Astrocyte (in vitro differentiated cells and primary cell): ENCODE data around the gene PRICKLE1. TPM values are rescaled to one million over a fixed set of nuclear protein-coding genes. Genes with fewer than 3 reads are reported as not detected.

Experiments used
- DNase-seq: peaks from one replicate; pipeline ENCODE4 v3.0.0-alpha.2; 2010; ENCODE audit warnings: low read depth
- FAIRE-seq: peaks from 2 replicates; lab custom pipeline; 2011; peaks lifted over from hg19 to GRCh38; lab: Jason Lieb, UNC
- H2AFZ ChIP-seq: 2 replicates; pipeline ENCODE4 v1.6.0; 2012; ENCODE audit warnings: low read depth, low read length, inconsistent platforms
- H3K27ac ChIP-seq: 2 replicates; pipeline ENCODE4 v1.5.1; 2011; ENCODE audit warnings: low read depth, low read length, inconsistent platforms
- H3K27me3 ChIP-seq: 2 replicates; pipeline ENCODE4 v1.6.0; 2011; ENCODE audit warnings: low read length, inconsistent platforms; ENCODE audit not compliant: insufficient read depth
- H3K36me3 ChIP-seq: 2 replicates; pipeline ENCODE4 v1.5.1; 2011; ENCODE audit warnings: low read length, inconsistent platforms; ENCODE audit not compliant: insufficient read depth
- H3K4me1 ChIP-seq: 2 replicates; pipeline ENCODE4 v1.5.1; 2011; ENCODE audit warnings: low read length, inconsistent platforms; ENCODE audit not compliant: insufficient read depth
- H3K4me2 ChIP-seq: 2 replicates; pipeline ENCODE4 v1.6.0; 2012; ENCODE audit warnings: low read length, inconsistent platforms
- H3K4me3 ChIP-seq: 2 replicates; pipeline ENCODE4 v1.5.1; 2011; ENCODE audit warnings: low read depth, mild to moderate bottlenecking, low read length, inconsistent platforms; ENCODE audit not compliant: insufficient read depth
- H3K79me2 ChIP-seq: 2 replicates; pipeline ENCODE4 v1.6.0; 2012; ENCODE audit warnings: mild to moderate bottlenecking, low read length, inconsistent platforms; ENCODE audit not compliant: insufficient read depth
- H3K9ac ChIP-seq: 2 replicates; pipeline ENCODE4 v1.6.0; 2012; ENCODE audit warnings: mild to moderate bottlenecking, low read length, inconsistent platforms
- H3K9me3 ChIP-seq: 2 replicates; pipeline ENCODE4 v1.5.1; 2012; ENCODE audit warnings: low read depth, mild to moderate bottlenecking, low read length, inconsistent platforms; ENCODE audit not compliant: insufficient read depth
- H4K20me1 ChIP-seq: 2 replicates; pipeline ENCODE4 v1.6.0; 2012; ENCODE audit warnings: low read length, inconsistent platforms; ENCODE audit not compliant: insufficient read depth
- H3K27ac Mint-ChIP-seq: one replicate; pipeline ENCODE4 v1.8.0; 2021; ENCODE audit warnings: mild to moderate bottlenecking, mixed read lengths; ENCODE audit not compliant: unreplicated experiment
- H3K27me3 Mint-ChIP-seq: one replicate; pipeline ENCODE4 v1.8.0; 2021; ENCODE audit warnings: low read depth, mixed read lengths; ENCODE audit not compliant: unreplicated experiment
- H3K36me3 Mint-ChIP-seq: one replicate; pipeline ENCODE4 v1.8.0; 2021; ENCODE audit warnings: low read depth, mixed read lengths; ENCODE audit not compliant: unreplicated experiment
- H3K4me1 Mint-ChIP-seq: one replicate; pipeline ENCODE4 v1.8.0; 2021; ENCODE audit warnings: low read depth, mixed read lengths; ENCODE audit not compliant: unreplicated experiment
- H3K4me3 Mint-ChIP-seq: one replicate; pipeline ENCODE4 v1.8.0; 2021; ENCODE audit warnings: mild to moderate bottlenecking, moderate library complexity, mixed read lengths; ENCODE audit not compliant: unreplicated experiment
- H3K9me3 Mint-ChIP-seq: one replicate; pipeline ENCODE4 v1.8.0; 2021; ENCODE audit warnings: mild to moderate bottlenecking, mixed read lengths; ENCODE audit not compliant: unreplicated experiment
- EZH2 ChIP-seq: IDR thresholded peaks from 2 replicates; pipeline ENCODE4 v1.6.1; 2012; ENCODE audit warnings: mild to moderate bottlenecking, low read length, inconsistent platforms; ENCODE audit not compliant: insufficient read depth
- total RNA-seq: library from RNA; stranded (reverse); gene quantifications from 2 replicates; pipeline ENCODE4 v1.2.1, GENCODE V29; 2021
- TF ChIP-seq, protein P1 (sequence below): IDR thresholded peaks from 2 replicates; pipeline ENCODE4 v1.5.1; 2011; ENCODE audit warnings: low read depth, mild to moderate bottlenecking, inconsistent platforms, low read length, moderate library complexity; ENCODE audit not compliant: insufficient read depth

PRICKLE1 gene
- total RNA-seq, 1 donor from 2014 or later = 34.9 TPM

GRCh38 chr12:42475106-42475505 is 114.4 kb downstream of the PRICKLE1 start:
- FAIRE-seq = no peak

GRCh38 chr12:42474391-42474790 is 115.2 kb downstream of the PRICKLE1 start:
- H3K9me3 ChIP-seq = no peaks in the 10 kb centered on the region
- H3K27ac ChIP-seq = no peak overlapping the region
- DNase-seq = peak; percentile 76
- H2AFZ ChIP-seq = no peak overlapping the region
- FAIRE-seq = no peak
- H3K36me3 ChIP-seq = peaks cover 20% of the 10 kb centered on the region
- no peak overlapping the region for H3K9ac ChIP-seq
- Mint-ChIP-seq H3K27ac (peak overlapping the region; percentile 5), H3K36me3 (peaks cover 8% of the 10 kb centered on the region), H3K27me3 (no peaks in the 10 kb centered on the region), H3K4me3 (no peak overlapping the region), H3K9me3 (no peaks in the 10 kb centered on the region), H3K4me1 (peaks cover 45% of the 10 kb centered on the region)
- peaks cover 79% of the 10 kb centered on the region for H4K20me1 ChIP-seq
- H3K4me1 ChIP-seq = peaks cover 20% of the 10 kb centered on the region
- H3K4me2 ChIP-seq = peak overlapping the region; percentile 31
- H3K27me3 ChIP-seq = no peaks in the 10 kb centered on the region
- H3K79me2 ChIP-seq = peaks cover 86% of the 10 kb centered on the region
- H3K4me3 ChIP-seq = no peak overlapping the region
- TF ChIP-seq, protein P1, sequence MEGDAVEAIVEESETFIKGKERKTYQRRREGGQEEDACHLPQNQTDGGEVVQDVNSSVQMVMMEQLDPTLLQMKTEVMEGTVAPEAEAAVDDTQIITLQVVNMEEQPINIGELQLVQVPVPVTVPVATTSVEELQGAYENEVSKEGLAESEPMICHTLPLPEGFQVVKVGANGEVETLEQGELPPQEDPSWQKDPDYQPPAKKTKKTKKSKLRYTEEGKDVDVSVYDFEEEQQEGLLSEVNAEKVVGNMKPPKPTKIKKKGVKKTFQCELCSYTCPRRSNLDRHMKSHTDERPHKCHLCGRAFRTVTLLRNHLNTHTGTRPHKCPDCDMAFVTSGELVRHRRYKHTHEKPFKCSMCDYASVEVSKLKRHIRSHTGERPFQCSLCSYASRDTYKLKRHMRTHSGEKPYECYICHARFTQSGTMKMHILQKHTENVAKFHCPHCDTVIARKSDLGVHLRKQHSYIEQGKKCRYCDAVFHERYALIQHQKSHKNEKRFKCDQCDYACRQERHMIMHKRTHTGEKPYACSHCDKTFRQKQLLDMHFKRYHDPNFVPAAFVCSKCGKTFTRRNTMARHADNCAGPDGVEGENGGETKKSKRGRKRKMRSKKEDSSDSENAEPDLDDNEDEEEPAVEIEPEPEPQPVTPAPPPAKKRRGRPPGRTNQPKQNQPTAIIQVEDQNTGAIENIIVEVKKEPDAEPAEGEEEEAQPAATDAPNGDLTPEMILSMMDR = no peak
- no peak for TF ChIP-seq EZH2

More at GRCh38 chr12:42475106-42475505, 114.4 kb downstream of the PRICKLE1 start:
- Histone ChIP-seq H3K79me2 (peaks cover 91% of the 10 kb centered on the region), H3K9ac (no peak overlapping the region), H3K36me3 (peaks cover 13% of the 10 kb centered on the region), H3K9me3 (no peaks in the 10 kb centered on the region), H3K4me2 (peak overlapping the region; percentile 31), H2AFZ (no peak overlapping the region), H4K20me1 (peaks cover 78% of the 10 kb centered on the region), H3K4me1 (peaks cover 19% of the 10 kb centered on the region), H3K27ac (no peak overlapping the region), H3K27me3 (no peaks in the 10 kb centered on the region), H3K4me3 (no peak overlapping the region)
- Mint-ChIP-seq H3K27me3 (no peaks in the 10 kb centered on the region), H3K36me3 (peaks cover 2% of the 10 kb centered on the region), H3K4me1 (peaks cover 40% of the 10 kb centered on the region), H3K4me3 (no peak overlapping the region), H3K9me3 (no peaks in the 10 kb centered on the region), H3K27ac (peak overlapping the region; percentile 5)
- TF ChIP-seq, protein P1 = no peak
- TF ChIP-seq EZH2 = no peak
- no peak for DNase-seq

DNA sequence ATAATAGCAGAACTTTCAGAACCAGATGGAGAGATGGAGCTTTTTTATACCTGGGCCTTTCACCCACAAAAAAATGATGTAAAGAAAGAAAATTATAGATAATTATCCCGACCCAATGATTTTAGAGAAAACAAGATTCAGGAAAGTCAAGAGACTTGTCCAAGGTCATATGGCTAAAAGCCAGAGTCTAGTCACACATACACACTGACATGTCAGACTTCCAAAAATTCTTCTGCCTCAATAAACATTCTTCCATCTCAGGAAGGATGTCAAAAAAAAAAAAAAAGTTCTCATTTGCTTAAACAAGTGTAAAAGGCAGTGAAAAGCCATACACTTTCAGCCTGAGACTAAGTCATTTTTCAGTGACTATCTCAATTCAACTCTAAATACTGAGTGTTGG is 116.0 kb downstream of the PRICKLE1 start:
- H3K27ac Mint-ChIP-seq = peak overlapping the region; percentile 66
- Histone ChIP-seq H3K9me3 (no peaks in the 10 kb centered on the region), H3K36me3 (peaks cover 28% of the 10 kb centered on the region), H4K20me1 (peaks cover 78% of the 10 kb centered on the region), H3K4me2 (no peak overlapping the region), H3K4me1 (peaks cover 22% of the 10 kb centered on the region), H3K9ac (no peak overlapping the region), H3K4me3 (no peak overlapping the region), H3K27ac (no peak overlapping the region), H3K79me2 (peaks cover 78% of the 10 kb centered on the region), H3K27me3 (no peaks in the 10 kb centered on the region), H2AFZ (no peak overlapping the region)
- no peak overlapping the region for H3K4me3 Mint-ChIP-seq
- H3K4me1 Mint-ChIP-seq = peaks cover 54% of the 10 kb centered on the region
- FAIRE-seq (no peak), DNase-seq (no peak)
- TF ChIP-seq EZH2 = no peak
- TF ChIP-seq, protein P1 = no peak
- peaks cover 14% of the 10 kb centered on the region for H3K36me3 Mint-ChIP-seq
- H3K9me3 Mint-ChIP-seq = no peaks in the 10 kb centered on the region
- no peaks in the 10 kb centered on the region for H3K27me3 Mint-ChIP-seq
